GM06990 (cell line): Measurements from ENCODE around the gene USP5.

Source experiments
- DNase-seq: peaks from one replicate; pipeline ENCODE4 v3.0.0-alpha.2; 2011; ENCODE audit not compliant: insufficient read length; ENCODE audit errors: extremely low read depth
- H3K27me3 ChIP-seq: replicated peaks from 2 replicates; pipeline ENCODE4 v1.6.0; 2011; ENCODE audit warnings: low read length; ENCODE audit not compliant: control insufficient read depth, insufficient read depth
- H3K36me3 ChIP-seq: 2 replicates; pipeline ENCODE4 v1.5.1; 2011; ENCODE audit warnings: low read length; ENCODE audit not compliant: control insufficient read depth, insufficient read depth
- H3K4me3 ChIP-seq: replicated peaks from 2 replicates; pipeline ENCODE4 v1.5.1; 2011; ENCODE audit warnings: low read depth, mild to moderate bottlenecking, control low read depth, low read length
- TF ChIP-seq, protein P1 (sequence below): IDR thresholded peaks from 2 replicates; pipeline ENCODE4 v1.5.1; 2011; ENCODE audit warnings: low read length, control low read depth, mild to moderate bottlenecking, inconsistent platforms; ENCODE audit not compliant: insufficient read depth, poor library complexity, severe bottlenecking

The USP5 gene

DNA sequence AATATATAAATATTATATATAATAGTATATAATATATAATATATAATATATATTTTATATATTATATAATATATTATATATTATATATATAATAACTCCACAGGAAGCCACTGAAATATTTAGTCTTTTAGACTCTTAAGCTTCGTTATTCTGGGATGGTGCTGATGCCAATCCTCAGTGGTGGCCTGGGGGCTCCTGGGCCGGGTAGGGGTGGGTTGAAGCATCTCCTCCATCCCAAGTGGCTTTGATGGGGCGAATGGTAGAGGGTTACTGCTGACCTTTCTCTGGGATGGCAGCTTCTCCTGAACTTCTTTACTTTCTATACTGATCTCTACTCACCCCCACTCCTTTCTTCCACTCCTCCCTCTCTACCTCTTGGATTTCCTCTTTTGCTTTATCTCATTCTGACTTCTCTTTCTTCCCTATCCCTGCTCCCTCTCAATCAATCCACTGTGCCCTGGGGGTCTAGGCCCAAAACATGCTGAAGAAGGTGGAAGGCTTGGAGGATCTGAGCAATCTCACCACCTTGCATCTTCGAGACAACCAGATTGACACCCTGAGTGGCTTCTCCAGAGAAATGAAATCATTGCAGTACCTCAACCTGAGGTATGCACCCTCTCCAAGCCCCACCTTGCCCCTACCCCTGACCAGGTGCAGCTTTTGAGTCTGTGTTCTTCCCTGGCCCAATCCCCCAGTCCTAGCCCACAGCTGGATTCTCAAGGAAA, 57.6 kb downstream of the USP5 start:
- Histone ChIP-seq H3K4me3 (no peak overlapping the region), H3K36me3 (no peaks in the 10 kb centered on the region), H3K27me3 (no peaks in the 10 kb centered on the region)
- TF ChIP-seq, protein P1, sequence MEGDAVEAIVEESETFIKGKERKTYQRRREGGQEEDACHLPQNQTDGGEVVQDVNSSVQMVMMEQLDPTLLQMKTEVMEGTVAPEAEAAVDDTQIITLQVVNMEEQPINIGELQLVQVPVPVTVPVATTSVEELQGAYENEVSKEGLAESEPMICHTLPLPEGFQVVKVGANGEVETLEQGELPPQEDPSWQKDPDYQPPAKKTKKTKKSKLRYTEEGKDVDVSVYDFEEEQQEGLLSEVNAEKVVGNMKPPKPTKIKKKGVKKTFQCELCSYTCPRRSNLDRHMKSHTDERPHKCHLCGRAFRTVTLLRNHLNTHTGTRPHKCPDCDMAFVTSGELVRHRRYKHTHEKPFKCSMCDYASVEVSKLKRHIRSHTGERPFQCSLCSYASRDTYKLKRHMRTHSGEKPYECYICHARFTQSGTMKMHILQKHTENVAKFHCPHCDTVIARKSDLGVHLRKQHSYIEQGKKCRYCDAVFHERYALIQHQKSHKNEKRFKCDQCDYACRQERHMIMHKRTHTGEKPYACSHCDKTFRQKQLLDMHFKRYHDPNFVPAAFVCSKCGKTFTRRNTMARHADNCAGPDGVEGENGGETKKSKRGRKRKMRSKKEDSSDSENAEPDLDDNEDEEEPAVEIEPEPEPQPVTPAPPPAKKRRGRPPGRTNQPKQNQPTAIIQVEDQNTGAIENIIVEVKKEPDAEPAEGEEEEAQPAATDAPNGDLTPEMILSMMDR, result no peak
- no peak for DNase-seq

DNA sequence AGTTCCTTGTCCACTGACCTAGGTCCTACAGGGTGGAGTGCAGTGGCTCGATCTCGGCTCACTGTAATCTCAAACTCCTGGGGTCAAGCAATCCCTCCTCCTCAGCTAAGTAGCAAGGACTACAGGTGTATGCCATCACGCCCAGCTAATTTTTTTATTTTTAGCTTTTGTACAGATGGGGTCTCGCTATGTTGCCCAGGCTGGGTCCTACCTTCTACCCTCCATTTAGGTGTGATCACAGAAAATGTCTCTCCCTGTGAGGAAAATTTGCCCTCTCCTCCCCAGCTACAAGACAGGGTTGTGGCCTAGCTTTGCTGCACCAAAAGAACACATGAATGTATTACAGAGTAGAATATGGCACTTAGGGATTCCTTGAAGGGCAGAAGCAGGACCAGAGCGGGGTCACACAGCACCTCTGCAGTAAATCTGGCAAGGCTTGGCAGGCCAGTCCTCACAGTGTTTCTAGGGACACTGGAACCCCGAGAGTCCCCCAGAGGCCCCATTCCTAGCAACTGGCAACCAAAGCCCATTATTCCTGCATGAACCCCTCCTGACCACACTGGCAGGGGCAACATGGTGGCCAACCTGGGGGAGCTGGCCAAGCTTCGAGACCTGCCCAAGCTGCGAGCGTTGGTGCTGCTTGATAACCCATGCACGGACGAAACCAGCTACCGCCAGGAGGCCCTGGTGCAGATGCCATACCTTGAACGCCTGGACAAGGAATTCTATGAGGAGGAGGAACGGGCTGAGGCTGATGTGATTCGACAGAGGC, 60.4 kb downstream of the USP5 start:
- TF ChIP-seq, protein P1, result no peak
- no peak overlapping the region for H3K4me3 ChIP-seq
- no peak for DNase-seq
- H3K27me3 ChIP-seq, result no peaks in the 10 kb centered on the region
- no peaks in the 10 kb centered on the region; the same call in 1 of the 2 replicates for H3K36me3 ChIP-seq

DNA sequence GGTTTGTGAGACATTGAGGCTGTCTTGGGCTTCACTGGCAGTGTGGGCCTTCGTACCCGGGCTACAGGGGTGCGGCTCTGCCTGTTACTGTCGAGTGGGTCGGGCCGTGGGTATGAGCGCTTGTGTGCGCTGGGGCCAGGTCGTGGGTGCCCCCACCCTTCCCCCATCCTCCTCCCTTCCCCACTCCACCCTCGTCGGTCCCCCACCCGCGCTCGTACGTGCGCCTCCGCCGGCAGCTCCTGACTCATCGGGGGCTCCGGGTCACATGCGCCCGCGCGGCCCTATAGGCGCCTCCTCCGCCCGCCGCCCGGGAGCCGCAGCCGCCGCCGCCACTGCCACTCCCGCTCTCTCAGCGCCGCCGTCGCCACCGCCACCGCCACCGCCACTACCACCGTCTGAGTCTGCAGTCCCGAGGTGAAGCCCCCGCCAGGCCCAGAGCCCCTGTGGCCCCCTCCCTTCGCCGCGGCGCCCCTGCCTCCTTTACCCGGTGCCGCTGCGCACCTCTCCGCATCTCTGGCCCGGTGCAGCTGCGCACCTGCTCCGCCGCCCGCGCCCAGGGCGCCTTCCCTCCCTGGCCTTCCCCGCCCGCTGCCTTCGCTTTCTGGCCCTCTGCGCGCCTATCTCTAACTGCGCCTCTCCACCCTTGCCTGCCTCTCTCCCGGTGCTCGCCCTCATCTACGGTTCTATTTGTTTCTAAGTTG, 62.4 kb downstream of the USP5 start, which contains the start of gene ENO2:
Gene ENO2, plus strand, starts transcription at position 335 of the 701 bp plus-strand sequence. CDS start 1,253 bp downstream, outside the sequence.
- Histone ChIP-seq H3K4me3 (peak within 1 kb of the TSS; percentile 62), H3K27me3 (no peaks in the 10 kb centered on the region), H3K36me3 (peaks cover 2% of the 10 kb centered on the region)
- peak; percentile 70 for DNase-seq
- TF ChIP-seq, protein P1, result no peak

DNA sequence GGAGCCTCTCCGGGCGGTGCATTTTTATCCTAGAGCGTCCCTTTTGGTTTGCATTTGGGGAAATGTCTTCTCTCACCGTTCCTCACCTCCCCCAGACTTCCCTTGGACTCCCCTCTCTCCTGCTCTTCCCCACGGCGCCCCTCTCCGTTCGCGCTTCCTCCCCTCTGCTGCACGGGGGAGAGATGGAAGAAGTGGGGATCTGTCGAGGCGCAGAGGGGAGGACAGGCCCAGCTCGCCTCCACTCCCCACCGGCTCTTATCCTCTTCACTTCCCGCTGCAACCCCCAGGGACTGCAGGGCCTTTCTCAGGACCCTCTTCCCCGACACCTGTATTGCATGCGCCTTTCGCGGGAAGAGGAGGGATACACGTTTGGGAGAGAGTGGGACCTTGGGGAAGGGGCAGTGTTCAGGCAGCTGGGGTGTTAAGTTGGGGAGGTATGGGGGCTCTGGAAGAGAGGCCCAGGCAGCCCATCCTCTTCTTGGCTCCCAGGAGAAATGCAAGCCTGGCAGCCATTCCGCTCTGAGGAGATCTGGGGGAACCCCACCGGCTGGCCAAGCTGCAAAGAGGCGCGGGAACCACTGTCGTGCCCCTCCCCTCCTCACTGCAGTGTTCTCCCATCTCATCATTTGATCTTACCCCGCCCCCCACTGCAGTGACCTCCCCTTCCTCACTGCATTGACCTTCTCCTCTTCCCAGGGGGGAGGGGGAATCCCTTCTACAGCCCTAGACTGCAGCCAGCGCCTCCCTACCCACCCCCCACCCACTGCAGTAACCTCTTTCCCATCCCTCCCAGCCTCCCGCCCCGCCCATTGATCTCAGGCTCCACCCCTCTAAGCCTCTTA, 63.2 kb downstream of the USP5 start:
- H3K27me3 ChIP-seq, result no peaks in the 10 kb centered on the region
- no peak for DNase-seq
- TF ChIP-seq, protein P1, result no peak

DNA sequence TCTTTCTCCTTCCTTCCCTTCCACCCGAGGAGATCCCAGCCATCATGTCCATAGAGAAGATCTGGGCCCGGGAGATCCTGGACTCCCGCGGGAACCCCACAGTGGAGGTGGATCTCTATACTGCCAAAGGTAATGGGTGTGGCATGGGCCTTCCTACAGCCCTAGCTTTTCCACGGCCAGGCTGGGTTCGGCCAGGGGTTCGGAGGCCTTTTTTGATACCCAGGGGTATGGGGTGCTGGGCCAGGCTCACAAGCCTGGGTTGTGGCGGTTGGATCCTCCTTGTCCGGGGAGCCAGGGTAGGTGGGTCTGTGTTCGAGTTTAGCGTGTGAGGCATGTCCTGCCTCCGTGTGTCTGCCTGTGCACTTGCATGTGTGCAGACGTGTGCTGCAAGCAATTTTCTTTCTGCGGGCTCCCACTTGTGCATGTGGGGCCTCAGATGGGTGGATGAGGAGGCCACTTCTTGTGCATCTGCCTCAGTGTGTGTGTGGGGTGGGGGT, 63.9 kb downstream of the USP5 start:
- no peaks in the 10 kb centered on the region for H3K27me3 ChIP-seq
- H3K4me3 ChIP-seq, result peak overlapping the region; percentile 62
- TF ChIP-seq, protein P1, result no peak
- H3K36me3 ChIP-seq, result peaks cover 2% of the 10 kb centered on the region
- no peak for DNase-seq

More for the DNA sequence above, 63.2 kb downstream of the USP5 start:
- Histone ChIP-seq H3K4me3 (peak overlapping the region; percentile 62), H3K36me3 (peaks cover 2% of the 10 kb centered on the region)
